Measurements from ENCODE around the gene MRPL53.
"Not testable (repeated sequence)": the region's sequence is repeated elsewhere in the genome, so short reads cannot be mapped to it uniquely, and the experiment has no call there.

Gene MRPL53

DNA sequence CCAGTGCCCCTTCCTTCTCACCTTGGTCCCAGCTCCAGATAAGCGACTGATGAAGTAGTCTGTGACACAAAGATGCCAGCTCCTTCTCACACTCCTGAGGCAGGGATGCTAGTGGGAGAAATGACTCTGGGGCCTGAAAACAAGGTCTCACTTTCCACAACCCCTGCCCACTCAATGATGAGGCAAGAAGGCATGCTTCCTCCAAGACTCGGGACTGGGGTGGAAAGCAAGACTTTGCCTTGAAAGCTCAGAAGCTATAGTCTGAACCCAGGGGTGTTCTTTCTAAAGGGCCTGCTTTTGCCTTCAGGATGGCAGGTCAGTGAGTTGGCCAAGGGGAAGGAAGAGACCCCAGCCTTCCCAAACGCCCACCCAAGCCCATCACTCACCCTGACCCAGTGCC lies 9.0 kb upstream of the MRPL53 start:
- DNase-seq, result no peak

DNA sequence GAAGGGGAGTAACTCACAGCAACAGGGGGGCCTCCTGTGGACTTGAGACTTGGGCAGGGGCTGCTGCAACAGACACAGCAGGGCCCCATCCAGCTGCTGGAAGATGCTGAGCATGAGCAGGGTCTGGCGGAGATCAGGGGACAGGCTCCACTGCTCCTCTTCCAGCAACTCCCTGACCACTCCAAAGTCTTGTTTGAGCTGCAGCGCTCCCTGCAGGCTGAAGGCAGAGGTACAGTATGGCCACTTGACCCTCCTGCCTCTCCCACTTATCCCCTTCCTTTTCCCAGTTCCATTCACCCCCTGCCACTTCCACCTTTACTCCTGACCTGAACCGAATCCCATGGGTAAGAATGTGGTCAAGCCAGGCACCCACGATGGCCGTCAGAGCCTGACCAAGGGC lies 2.4 kb upstream of the MRPL53 start:
- DNase-seq, result no peak

DNA sequence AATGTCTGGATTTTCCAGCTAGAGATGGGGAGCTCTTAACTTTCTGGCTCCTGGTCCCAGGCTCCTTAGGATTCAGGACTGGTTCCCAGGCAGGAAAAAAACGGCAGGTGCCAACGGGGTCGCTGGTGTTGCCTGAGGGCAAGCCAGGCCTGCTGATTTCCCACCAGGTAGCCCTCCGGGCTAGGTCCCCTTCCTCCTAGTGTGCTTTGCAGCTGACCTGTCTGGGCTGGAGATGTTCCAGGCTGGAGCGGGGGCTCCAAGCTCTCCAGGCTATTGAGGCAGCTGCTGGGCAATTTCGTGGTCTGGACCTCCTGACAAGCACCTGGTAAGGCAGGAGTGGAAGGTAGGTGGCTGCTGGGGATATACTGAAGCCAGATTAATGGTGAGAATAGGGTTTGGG lies 2.0 kb upstream of the MRPL53 start:
- DNase-seq, result no peak

DNA sequence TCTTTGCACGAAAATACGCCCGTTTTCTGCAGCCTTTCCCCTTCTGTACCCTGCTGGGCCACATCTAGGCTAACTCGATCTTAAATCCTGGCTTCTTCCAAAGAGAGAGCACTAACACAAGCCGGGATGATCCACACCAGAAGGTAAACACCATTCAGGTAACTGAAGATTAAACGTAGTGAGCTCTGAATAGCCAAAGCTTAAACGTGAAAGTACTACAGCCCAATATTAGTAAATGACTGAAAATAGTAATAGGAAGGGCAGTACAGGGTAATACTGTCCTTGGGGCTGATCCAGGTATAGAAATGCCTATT lies 422 bp upstream of the MRPL53 start:
- DNase-seq, result no peak

DNA sequence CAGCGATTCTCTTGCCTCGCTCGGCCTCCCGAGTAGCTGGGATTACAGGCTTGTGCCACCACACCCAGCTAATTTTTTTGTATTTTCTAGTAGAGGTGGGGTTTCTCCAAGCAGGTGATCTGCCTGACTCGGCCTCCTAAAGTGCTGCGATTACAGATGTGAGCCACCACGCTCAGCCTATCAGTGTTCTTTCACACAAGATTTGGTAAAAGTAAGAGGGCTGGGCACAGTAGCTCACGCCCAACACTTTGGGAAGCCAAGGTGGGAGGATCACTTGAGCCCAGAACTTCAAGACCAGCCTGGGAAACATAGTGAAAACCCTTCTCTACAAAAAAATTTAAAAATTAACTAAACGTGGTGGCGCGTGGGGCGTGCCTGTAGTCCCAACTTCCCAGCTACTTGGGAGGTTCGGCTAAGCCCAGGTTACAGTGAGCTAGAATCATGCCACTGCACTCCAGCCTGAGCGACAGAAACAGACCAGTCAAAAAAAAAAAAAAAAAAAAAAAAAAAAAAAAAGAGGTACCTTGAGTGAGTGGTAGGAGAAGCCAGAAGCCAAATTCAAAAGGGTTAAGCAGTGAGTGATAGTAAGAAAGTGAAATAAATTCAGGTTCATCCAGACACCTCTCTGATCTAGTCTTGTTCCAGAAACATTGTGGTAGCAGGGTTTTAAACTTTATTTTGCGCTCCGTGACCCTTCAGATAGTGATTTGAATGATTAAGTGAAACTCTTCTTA lies 981 bp downstream of the MRPL53 start:
- DNase-seq, result no peak

DNA sequence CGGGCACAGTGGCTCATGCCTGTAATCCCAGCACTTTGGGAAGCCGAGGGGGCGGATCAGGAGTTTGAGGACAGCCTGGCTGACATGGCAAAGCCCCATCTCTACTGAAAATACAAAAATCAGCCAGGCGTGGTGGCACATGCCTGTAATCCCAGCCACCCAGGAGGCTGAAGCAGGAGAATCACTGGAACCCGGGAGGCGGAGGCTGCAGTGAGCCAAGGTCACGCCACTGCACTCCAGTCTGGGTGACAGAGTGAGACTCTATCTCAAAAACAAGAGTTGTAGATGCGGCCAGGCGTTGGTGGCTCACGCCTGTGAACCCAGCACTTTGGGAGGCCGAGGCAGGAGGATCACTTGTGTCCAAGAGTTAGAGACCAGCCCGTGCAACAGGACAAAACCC lies 1.7 kb downstream of the MRPL53 start:
- DNase-seq, result not testable (repeated sequence)

DNA sequence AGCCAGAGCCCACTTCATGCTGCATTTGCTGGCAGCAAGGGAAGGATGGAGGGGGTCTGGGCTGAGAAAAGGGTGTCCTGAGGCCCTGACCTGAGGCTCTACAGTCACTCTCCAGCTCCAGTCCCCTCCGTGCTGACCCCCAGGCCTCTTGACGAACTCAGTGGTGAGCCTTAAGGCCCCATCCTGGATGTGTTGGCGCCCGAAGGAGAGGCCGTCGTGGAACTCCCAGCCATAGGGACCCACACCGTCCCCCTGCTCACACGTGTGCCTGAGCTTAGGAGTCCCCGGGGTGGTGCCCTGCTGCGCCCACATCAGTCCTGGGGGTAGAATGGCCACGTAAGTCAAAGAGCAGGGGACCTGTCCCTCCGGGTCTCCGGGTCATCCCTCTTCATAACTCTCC lies 8.1 kb downstream of the MRPL53 start:
- no peak for DNase-seq

DNA sequence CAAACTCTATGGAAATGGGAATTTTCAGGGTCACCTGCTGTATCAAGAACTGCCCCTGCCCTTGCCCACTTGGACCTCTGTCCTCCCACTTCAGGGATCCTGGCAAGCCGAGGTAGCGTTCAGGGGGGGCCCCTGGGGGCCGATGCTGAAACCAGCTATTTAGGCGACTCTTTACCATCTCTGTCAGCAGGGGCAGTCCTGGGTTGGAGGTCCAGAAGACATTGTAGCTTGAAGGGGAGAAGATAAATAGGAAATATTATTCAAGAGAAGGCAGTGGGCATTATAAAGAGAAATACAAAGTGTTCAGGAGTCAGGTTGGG lies 9.7 kb downstream of the MRPL53 start:
- no peak for DNase-seq

DNA sequence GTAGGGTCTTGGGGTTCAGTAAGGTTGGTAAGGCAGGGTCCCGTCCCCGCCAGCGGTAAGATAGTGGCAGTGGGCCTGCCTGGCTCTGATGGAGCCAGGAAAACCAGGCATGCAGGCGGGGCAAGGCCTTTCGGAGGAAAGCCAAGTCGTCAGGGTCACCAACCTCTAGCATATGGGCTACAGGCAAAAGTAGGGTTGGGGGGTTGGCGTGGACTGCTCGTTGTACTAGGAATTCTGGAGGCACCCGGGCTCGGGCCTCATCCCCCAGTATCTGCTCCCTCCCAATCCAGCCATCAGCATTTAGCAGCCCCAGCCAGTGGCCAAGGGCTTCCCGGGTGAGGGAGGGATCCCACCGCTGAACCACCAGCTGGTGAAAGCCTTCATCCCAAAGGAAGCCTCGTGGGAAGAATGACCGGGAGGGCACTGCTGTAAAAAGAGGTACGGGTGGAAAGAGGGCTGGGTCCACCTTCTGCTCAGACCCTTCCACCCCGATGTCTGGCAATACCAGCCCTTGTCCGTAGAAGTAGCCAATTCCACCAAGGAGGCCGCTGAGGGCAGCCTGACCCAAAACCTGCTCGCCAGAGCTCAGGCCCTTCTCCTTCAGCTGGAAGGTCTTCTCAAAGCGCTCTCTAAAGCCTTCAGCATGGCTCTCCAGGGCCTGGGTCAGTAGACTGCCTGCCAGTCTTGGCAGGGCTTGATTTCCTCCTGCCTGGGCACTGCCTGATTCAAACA lies 10.3 kb downstream of the MRPL53 start:
- DNase-seq, result no peak

DNA sequence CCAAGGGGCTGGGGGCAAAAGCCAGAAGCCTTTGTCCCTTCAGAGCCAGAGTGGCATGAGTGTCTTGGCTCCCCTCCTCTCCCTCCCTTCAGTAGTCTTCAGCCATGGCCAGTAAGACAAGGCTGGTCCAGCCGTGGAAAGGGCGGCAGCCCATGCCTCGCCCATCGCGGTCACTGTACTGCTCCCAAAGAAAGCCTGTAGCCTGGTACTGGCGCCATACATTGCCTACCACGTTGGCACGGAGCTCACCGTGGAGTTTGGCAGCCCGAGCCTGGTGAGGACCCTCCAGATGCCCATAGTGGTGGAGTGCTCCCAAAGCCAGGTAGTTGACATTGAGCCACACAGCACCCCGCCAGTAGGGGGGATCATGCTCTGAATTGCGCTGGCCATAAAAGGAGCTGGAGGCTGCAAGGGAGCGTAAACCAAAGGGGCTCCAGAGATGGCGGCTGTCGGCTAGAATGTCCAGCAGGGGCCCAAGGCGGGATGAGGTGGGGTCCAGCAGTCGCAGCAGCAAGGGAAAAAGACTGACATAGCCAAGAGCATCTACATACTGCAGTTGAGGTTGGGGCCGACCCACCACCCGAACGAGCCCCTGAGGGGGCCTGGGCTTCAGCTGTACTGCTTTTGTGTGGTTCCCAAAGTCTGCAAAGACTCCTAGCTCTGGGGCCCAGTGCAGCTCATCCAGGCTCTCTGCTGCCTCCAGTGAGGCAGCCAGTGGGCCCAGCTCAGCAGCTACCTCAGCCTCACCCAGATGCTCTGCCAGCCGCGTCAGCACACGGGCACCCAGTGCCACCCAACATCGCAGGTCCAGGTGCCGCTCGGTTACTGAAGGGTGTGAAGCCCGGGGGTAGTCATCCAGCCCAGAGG lies 11.1 kb downstream of the MRPL53 start:
- no peak for DNase-seq

DNA sequence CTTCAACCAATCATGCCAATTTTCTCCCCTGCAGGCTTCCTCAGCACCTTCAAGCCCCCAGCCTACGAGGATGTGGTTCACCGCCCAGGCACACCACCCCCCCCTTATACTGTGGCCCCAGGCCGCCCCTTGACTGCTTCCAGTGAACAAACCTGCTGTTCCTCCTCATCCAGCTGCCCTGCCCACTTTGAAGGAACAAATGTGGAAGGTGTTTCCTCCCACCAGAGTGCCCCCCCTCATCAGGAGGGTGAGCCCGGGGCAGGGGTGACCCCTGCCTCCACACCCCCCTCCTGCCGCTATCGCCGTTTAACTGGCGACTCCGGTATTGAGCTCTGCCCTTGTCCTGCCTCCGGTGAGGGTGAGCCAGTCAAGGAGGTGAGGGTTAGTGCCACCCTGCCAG lies 12.3 kb downstream of the MRPL53 start:
- DNase-seq, result not testable (repeated sequence)

DNA sequence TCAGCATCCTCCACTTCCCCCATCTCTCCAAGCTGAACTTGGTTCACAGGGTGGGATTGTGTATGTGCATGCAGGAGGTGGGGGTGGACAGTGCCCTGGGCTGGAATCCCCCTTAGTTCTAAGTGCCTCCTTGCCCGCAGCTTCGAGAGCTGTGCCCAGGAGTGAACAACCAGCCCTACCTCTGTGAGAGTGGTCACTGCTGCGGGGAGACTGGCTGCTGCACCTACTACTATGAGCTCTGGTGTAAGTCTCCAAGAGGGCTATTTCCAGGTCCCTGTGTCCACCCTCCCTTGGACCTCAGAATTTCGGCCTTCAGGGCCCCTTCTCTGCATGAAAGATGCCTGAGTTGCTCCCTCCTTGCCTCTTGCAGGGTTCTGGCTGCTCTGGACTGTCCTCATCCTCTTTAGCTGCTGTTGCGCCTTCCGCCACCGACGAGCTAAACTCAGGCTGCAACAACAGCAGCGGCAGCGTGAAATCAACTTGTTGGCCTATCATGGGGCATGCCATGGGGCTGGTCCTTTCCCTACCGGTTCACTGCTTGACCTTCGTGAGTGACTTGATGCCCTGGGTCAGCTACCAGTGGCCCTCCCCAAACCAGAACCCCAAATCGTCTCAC lies 12.9 kb downstream of the MRPL53 start:
- DNase-seq, result not testable (repeated sequence)

DNA sequence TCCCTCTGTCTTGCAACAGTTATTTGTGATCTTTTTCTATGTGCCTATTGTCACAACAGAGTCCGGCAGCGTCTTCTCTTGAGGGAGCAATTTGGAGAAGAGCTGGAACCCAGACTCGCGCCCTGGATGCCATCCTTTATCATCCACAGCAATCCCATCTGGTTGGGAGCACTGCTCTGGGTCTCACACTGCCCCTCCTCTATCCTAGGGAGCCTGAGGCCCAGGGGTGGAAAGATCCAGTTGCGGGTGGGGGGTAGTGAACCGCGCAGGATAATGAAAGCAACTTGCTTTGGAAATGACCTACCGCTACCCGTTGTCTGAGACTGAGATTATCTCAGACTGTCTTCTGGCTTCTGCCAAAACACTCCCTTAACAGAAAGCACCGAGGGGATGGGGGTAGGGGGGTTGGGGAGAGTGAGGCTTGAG lies 13.5 kb downstream of the MRPL53 start:
- no peak for DNase-seq

DNA sequence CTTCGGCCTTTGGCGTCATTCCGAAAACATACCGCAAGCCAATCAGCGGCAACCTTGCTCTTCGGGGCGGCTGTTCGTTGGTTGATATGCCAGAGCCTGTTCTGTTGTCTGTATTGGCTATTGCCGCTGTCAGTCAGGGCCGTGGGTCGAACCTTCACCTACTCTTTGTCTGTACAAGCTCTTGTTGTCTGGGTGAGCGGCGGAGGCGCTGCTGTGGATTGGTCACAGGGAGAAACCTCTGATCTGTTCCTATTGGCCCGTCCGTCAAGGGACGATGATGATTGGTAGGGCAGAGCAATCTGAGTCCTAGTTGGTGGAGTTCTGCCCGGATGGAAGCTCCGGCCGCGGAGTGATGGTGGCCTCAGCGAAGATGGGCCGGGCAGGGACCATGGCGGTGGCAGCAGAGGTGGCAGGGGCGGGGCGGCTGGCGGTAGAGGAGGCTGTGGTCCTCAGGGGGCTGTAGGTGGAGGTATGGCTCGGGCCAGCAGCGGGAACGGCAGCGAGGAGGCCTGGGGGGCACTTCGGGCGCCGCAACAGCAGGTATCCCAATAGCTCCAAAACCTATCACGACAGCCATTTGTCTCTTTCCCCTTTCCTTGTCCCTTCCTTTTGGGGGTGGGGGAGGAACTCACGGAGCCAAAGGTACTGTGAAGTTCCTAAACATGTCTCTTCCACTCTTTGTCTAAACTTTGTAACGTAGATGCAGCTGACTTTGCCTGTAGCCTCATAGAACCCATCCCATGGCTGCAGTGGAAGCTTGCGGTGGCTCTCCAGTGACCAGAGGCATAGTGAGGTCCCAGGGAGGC lies 14.1 kb downstream of the MRPL53 start, which contains the start of gene WBP1:
TSS of gene WBP1 (plus strand) at position 307 of the 806 bp plus-strand sequence. CDS start at position 472, 165 bp downstream.
- peak; percentile 97 for DNase-seq

DNA sequence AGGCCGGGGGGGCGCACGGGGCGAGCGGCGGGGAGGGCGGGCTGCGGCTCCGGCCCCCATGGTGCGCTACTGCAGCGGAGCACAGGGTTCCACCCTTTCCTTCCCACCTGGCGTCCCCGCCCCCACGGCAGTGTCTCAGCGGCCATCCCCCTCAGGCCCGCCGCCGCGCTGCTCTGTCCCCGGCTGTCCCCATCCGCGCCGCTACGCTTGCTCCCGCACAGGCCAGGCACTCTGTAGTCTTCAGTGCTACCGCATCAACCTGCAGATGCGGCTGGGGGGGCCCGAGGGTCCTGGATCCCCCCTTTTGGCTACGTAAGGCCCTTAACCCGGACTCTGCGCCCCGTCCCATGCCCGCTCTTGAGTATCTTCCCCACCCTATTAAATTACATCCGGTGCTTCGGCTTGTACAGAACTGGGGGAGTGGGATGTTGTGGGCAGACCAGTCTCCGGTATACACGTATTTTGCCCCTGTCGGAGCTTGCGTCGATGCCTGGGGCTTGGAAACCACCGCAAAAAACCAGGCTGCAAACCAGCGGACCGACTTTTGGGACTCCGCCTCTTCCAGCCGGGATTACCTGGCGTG lies 14.8 kb downstream of the MRPL53 start:
- peak; percentile 85 for DNase-seq

DNA sequence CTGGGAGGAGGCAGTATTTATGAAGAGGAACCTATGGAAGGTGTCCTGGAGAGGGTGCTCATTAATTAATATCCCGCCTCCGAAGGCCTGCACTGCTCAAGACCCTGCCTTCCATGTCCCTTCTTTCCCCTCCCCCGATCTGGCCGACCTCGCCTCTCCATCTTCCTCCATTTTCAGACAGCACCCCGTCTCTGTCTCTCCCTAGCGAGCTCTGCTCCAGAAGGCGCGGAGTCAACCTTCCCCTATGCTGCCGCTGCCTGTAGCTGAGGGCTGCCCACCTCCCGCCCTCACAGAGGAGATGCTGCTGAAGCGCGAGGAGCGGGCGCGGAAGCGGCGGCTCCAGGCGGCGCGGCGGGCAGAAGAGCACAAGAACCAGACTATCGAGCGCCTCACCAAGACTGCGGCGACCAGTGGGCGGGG lies 15.3 kb downstream of the MRPL53 start:
- no peak for DNase-seq

DNA sequence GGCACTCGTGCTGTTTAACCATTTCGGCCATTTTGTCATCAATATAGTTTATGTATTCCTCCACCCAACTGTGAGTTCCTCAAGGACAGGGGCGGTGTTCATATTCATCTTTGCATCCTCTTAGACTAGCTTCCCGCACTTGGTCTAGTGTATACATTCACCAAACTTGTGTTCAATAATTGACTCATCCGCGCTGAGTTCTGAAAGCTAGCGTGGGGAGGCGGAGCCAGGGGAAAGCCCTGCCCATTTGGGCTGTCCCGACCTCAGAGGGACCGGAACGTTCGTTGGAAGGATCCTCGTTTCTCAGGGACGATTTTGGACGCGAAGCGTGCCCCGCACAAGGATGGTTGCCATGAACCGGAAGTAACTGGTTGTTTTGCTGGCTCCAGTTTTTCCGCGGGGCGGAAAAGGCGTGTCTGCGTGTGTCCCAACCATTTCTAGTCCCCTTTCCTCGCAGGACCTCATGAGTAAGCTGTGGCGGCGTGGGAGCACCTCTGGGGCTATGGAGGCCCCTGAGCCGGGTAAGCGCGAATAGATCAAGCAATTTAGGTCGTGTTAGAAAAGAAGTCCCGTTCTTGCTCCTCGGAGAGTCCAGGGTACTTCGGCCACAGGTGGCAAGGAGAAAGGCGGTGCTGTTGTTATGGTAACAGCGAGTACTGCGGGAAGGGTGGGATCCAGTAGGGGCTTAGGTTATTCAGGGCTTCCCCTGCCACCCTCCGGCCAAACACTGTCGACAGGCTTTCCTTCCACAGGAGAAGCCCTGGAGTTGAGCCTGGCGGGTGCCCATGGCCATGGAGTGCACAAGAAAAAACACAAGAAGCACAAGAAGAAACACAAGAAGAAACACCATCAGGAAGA lies 17.6 kb downstream of the MRPL53 start, which contains the start of gene INO80B:
TSS of gene INO80B (plus strand) at position 434 of the 858 bp plus-strand sequence. CDS start at position 464, 30 bp downstream.
- DNase-seq, result peak; percentile 94

DNA sequence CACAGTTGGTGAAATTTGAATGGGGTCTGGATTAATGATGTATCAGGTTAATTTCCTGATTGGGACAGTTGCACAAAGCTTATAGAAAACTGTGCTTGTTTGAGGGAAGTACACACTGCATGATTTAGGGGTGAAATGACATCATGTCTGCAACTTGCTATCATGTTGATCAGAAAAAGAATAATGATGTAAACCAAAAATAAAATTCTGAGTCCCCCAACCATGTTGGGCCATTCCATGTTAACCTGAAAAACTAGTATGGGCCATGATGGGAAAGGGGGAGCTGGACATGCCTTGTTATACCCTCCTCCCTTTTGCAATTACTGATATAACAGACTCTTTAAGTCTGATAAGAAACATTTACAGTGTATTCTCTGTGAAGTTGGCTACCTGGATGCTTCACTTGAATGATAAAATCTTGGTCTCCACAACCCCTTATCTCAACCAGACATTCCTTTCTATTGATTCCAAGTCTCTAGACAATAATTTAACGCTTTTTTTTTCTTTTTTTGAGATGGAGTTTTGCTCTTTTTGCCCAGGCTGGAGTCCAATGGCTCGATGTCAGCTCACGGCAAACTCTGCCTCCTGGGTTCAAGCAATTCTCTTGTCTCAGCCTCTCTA lies 21.8 kb downstream of the MRPL53 start:
- no peak for DNase-seq

DNA sequence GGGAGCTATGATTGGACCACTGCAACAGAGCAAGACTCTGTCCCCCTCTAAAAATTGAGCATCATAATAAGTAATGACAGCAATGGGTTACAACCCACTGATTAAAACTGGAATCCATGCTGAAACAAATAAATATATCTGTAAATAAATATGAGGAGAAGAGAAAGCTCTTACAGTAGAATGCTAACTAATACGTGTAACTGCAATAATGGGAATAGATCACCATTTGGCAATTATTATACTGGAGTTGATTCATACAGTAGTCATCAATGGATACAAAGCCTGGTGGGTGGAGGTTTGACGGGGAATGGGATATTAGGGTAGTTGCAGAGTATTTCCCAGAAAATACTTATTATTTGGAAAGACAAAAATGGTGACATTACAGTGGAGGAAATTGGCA lies 23.7 kb downstream of the MRPL53 start:
- DNase-seq, result no peak

DNA sequence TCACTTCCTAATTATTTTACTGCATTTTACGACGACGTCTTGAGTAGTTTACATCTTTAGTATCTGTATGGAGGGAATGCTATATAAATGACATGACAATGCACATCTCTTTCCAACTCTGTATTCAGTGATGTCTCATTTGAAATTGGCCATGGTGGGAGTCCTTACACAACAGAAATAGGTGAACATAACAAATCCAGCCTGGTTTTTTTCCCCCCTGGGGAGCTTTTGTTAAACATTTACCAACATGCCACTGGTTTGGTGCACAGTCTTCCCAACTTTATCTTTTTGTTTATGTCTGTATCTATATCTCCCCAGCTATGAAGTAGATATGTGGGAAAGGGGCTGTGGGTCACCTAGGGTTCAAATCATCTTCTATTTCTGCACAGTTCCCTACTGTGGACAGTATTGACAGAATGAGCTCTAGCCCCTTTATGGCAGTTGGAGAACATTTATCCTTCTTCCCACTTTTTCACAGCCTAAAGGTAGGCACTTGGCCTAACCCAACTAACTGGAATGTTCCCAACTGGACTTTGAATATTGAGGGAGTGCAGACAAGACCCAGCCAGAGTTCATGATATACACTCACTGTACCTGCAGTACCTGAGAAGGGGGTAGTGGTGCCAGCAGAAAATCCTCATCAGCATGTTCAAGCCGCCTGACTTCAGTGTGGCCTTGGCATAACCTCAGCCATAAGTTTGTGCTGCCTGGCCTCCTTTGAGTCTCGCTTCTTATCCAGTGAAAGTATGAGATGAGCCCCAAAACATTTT lies 25.1 kb downstream of the MRPL53 start:
- DNase-seq, result no peak
